ENCODE results near the gene DDX5.

Gene DDX5

GRCh38 chr17:64448665-64449512 is 57.2 kb downstream of the DDX5 start, which contains the start of gene MILR1:
TSS of gene MILR1 (plus strand) at chr17:64449115. CDS start at chr17:64449169, 54 bp downstream.
- DNase-seq: peak in 9 of 58 donors; percentile 6 to 38 (median 14)
